HG03460 (cell line): ENCODE data around the gene PSMD12.
"Not testable (repeated sequence)": the region's sequence is repeated elsewhere in the genome, so short reads cannot be mapped to it uniquely, and the experiment has no call there.

ENCODE experiments used
- ATAC-seq: cut with Tn5 transposase; IDR thresholded peaks from one replicate; pipeline ENCODE4 v1.9.1; 2021; ENCODE audit not compliant: unreplicated experiment

Gene PSMD12

DNA sequence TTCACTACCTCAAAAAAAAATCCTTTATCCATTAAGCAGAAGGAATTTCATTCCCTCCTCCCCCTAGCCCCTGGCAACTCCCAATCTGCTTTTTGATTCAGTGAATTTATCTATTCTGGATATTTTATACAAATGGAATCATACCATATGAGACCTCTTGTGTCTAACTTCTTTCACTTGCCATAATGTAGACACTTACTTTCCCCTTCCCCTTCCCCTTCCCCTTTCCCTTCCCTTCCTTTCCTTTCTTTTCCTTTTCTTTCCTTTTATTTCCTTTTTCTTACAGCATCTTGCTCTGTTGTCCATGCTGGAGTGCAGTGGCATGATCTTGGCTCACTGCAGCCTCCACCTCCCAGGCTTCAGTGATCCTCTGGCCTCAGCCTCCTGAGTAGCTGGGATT, 50.5 kb downstream of the PSMD12 start:
- ATAC-seq: no peak

DNA sequence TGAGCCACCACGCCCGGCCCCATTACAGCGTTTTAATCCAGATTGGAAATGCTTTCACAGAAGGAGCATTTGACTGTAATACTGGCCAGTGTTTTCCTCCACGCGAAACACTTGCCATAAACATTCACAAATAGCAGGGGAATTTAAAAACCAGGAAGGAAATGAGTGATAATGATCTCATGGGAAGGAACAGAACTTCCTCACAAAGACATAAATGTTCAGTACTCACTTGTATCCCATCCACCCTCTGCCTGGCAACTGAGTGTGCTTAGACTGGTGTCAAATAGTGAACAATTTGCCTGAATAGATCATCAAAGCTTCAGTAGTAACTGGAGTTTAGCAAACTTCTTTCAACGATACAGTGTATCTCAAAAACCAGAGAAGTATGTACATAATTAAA, 54.1 kb downstream of the PSMD12 start:
- ATAC-seq: no peak

- no peak for ATAC-seq
These were observed 54.8 kb downstream of the PSMD12 start for GRCh38 chr17:67311575-67311974.

GRCh38 chr17:67310406-67310805, 56.0 kb downstream of the PSMD12 start:
- no peak for ATAC-seq

DNA sequence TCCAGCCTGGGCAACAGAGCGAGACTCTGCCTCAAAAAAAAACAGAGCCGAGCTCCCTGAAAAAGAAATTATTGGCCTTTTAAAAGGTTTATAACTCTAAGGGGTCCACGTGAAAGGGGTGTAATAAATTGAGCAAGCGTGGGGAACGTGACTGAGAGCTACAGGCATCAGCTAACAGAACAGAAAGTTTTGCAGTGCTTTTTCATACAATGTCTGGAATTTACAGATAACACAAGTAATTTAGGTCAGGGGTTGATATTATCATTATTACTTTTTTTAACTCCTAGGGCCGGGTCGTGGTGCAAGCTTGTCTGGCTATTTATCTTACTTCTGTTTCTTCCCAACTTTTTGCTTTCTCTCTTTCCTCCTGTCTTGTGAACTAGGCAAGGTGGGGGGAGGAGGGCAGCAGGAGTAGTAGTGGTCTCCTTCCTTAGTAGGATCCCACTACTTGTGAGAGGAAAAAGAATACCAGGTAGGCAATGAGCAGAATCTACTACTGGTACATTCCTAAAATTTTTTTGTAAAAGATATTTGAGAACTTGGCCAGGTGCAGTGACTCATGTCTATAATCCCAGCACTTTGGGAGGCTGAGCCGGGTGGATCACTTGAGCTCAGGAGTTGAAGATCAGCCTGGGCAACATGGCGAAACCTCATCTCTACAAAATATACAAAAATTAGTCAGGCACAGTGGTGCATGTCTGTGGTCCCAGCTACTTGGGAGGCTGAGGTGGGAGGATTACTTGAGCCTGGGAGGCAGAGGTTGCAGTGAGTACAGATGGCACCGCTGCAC, 60.7 kb downstream of the PSMD12 start:
- not testable (repeated sequence) for ATAC-seq

GRCh38 chr17:67297454-67297960, 68.9 kb downstream of the PSMD12 start:
- no peak for ATAC-seq

GRCh38 chr17:67294451-67295199, 71.8 kb downstream of the PSMD12 start:
- no peak for ATAC-seq

- ATAC-seq: no peak
These were observed 72.8 kb downstream of the PSMD12 start for GRCh38 chr17:67293251-67294203.

GRCh38 chr17:67290711-67291291, 75.6 kb downstream of the PSMD12 start:
- ATAC-seq: no peak

- no peak for ATAC-seq
These were observed 76.1 kb downstream of the PSMD12 start for GRCh38 chr17:67290244-67290643.

DNA sequence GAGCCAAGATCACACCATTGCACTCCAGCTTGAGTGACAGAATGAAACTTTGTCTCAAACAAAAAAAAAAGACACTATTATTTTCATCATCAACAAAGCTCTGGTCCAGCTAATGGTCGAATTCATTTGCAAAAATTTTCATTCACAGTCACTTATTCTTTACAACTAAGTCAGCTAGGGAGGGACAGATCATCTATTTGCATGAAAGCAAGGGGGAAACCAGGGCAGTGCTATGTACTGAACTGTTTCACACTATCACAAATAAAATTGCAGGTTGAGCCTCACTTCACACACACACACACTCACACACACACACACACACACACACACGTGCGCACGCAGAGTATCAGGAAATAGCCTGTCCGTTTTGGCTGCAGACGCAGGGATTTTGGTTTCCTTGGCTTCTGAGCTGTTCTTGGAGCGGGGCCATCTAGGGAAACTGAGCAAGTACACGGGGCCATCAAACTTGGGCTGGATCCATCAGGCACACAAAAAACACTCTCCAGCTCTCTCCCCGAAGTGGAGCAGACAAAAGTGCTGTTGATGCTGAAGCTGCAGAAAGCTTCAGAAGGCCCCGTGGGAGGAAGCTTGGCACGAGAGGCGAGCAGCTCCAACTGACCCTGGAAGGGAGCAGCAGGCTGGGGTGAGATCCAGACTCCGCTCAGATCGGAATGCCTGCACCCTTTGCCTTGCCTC, 77.0 kb downstream of the PSMD12 start:
- no peak for ATAC-seq
